HepG2 (cell line): ENCODE data around the gene STARD10. TPM values are rescaled to one million over a fixed set of nuclear protein-coding genes. Genes with fewer than 3 reads are reported as not detected.

Experiments
- ATF1 ChIP-seq: IDR thresholded peaks from 2 replicates; pipeline ENCODE4 v1.6.1; 2016; ENCODE audit warnings: mild to moderate bottlenecking, control low read depth
- ATF5 ChIP-seq: sonication (generic); formaldehyde crosslinking; IDR thresholded peaks from 2 replicates; pipeline ENCODE4 v1.4.0; 2020; ENCODE audit warnings: mild to moderate bottlenecking, low read depth, missing genetic modification reagents
- BRCA1 ChIP-seq: sonication (generic); formaldehyde crosslinking; IDR thresholded peaks from 2 replicates; pipeline ENCODE4 v1.4.0; 2020; ENCODE audit warnings: missing genetic modification reagents
- CHCHD3 ChIP-seq: sonication (generic); formaldehyde crosslinking; IDR thresholded peaks from 2 replicates; pipeline ENCODE4 v1.8.0; 2022; ENCODE audit warnings: mild to moderate bottlenecking, missing genetic modification reagents, moderate library complexity
- FOSL2 ChIP-seq: sonication (generic); formaldehyde crosslinking; IDR thresholded peaks from 2 replicates; pipeline ENCODE4 v1.4.0; 2020; ENCODE audit warnings: missing genetic modification reagents
- HMGXB3 ChIP-seq: sonication (generic); formaldehyde crosslinking; IDR thresholded peaks from 2 replicates; pipeline ENCODE4 v1.4.0; 2020; ENCODE audit warnings: missing genetic modification reagents, borderline replicate concordance
- MAFK ChIP-seq, 2 experiments: IDR thresholded peaks in 1 of 2; conservative IDR thresholded peaks in 1 of 2; 2 replicates each; pipeline ENCODE4 v1.6.1; 2011; ENCODE audit warnings: improper control_type of control experiment in 2 of 2, low read length in 2 of 2
- MXI1 ChIP-seq: IDR thresholded peaks from 3 replicates; pipeline ENCODE4 v1.6.1; 2012; ENCODE audit warnings: low read depth, low read length, inconsistent platforms, borderline replicate concordance
- PBX2 ChIP-seq: IDR thresholded peaks from 2 replicates; pipeline ENCODE4 v1.6.1; 2016; ENCODE audit warnings: control low read depth
- PPARG ChIP-seq: conservative IDR thresholded peaks from 2 replicates; pipeline ENCODE4 v1.6.1; 2016; ENCODE audit warnings: missing biosample characterization, missing genetic modification reagents
- PRPF4 ChIP-seq: fragments of 200-400 bp; formaldehyde crosslinking; IDR thresholded peaks from 2 replicates; pipeline ENCODE4 v1.6.1; 2016; ENCODE audit warnings: low read length, low read depth; ENCODE audit not compliant: poor library complexity, severe bottlenecking
- SIN3B ChIP-seq: fragments of 150-350 bp; IDR thresholded peaks from 2 replicates; pipeline ENCODE4 v1.6.1; 2014; ENCODE audit warnings: low read length
- ZBTB21 ChIP-seq: sonication (generic); formaldehyde crosslinking; IDR thresholded peaks from 2 replicates; pipeline ENCODE4 v1.4.0; 2020; ENCODE audit warnings: missing genetic modification reagents
- ZNF33B ChIP-seq: sonication (generic); formaldehyde crosslinking; IDR thresholded peaks from 2 replicates; pipeline ENCODE4 v1.5.1; 2020; ENCODE audit warnings: mild to moderate bottlenecking, missing genetic modification reagents
- ZNF567 ChIP-seq: sonication (generic); formaldehyde crosslinking; IDR thresholded peaks from 2 replicates; pipeline ENCODE4 v1.8.1; 2023; ENCODE audit warnings: mild to moderate bottlenecking, missing genetic modification reagents, borderline replicate concordance
- ZNF577 ChIP-seq: sonication (generic); formaldehyde crosslinking; IDR thresholded peaks from 2 replicates; pipeline ENCODE4 v1.4.0; 2020; ENCODE audit warnings: mild to moderate bottlenecking, low read depth, missing genetic modification reagents, borderline replicate concordance
- ZNF609 ChIP-seq: sonication (generic); formaldehyde crosslinking; IDR thresholded peaks from 2 replicates; pipeline ENCODE4 v1.4.0; 2020; ENCODE audit warnings: mild to moderate bottlenecking, missing genetic modification reagents, borderline replicate concordance
- polyA plus RNA-seq, 8 experiments: library from polyadenylated mRNA; depleted of rRNA in 3 of 8; stranded (reverse) in 7 of 8; unstranded in 1 of 8; fragments of >200 nt; fragmentation: Illumina TruSeq in 4 of 8; extraction: Trizol in 4 of 8; gene quantifications; 2 replicates each; pipeline versions ENCODE4 v1.2.1 to v1.2.3, GENCODE V29; 2011 to 2016; ENCODE audit warnings: low read depth in 4 of 8, missing spikeins in 1 of 8, mixed read lengths in 1 of 8; ENCODE audit not compliant: insufficient read depth in 1 of 8
- total RNA-seq, 5 experiments: library from RNA; depleted of rRNA; stranded (reverse); fragments of >200 nt; fragmentation: Illumina TruSeq; extraction: Trizol; gene quantifications; 2 replicates each; pipeline ENCODE4 v1.2.3, GENCODE V29; 2016; ENCODE audit warnings: low read depth in 1 of 5

STARD10 gene
- total and polyA plus RNA-seq, 2 of the 13 experiments (the other 11 are each of a cell fraction or from before 2014, with no cell fraction given) = 260 to 341 TPM

- TF ChIP-seq HMGXB3 (CRISPR knock-in tag) (no peak), ZNF33B (CRISPR knock-in tag) (no peak), ZBTB21 (CRISPR knock-in tag) (no peak), ZNF567 (CRISPR knock-in tag) (no peak), BRCA1 (CRISPR knock-in tag) (no peak), SIN3B (no peak), ATF1 (CRISPR knock-in tag) (no peak), ZNF609 (CRISPR knock-in tag) (peak; percentile 18), CHCHD3 (CRISPR knock-in tag) (no peak), ZNF577 (no peak), FOSL2 (no peak), ATF5 (no peak), PBX2 (CRISPR knock-in tag) (no peak), MXI1 (no peak), MAFK (conservative IDR thresholded peaks at IDR 0.05 in 1 of 2, IDR thresholded peaks at IDR 0.05 in 1 of 2; ENCODE audit: low read length in 2 of 2) (no peak), PPARG (CRISPR knock-in tag) (no peak), PRPF4 (no peak)
Measured at GRCh38 chr11:72782081-72782920, 11.5 kb downstream of the STARD10 start (continued).
